ENCODE measurements around the gene PGAP1. TPM values are rescaled to one million over a fixed set of nuclear protein-coding genes. Genes with fewer than 3 reads are reported as not detected.

The PGAP1 gene
- total RNA-seq, 4 donors from 2014 or later: 19.4 to 76.3 (median 23.7) TPM

DNA sequence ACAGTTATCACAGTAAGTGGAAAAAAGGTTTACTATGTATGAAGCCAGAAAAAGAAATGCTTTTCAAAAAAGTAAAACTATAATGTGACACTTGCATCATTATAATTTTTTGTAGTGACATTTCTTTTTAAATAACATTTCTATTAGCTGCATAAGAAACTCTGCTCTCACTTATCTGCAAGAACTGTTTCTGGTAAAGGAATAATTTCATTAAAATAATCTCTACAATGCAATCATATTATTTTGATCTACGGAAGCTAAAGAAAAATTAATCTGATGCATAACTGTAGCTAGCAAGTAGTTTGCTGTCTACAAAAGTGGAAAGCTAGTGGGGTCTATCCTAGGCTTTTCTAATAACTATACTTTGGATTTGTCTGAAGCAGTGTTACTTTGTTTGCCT is 50.1 kb downstream of the PGAP1 start:
- TF ChIP-seq POLR2A (IDR thresholded peaks at IDR 0.05): no peak
- TF ChIP-seq, protein P1, sequence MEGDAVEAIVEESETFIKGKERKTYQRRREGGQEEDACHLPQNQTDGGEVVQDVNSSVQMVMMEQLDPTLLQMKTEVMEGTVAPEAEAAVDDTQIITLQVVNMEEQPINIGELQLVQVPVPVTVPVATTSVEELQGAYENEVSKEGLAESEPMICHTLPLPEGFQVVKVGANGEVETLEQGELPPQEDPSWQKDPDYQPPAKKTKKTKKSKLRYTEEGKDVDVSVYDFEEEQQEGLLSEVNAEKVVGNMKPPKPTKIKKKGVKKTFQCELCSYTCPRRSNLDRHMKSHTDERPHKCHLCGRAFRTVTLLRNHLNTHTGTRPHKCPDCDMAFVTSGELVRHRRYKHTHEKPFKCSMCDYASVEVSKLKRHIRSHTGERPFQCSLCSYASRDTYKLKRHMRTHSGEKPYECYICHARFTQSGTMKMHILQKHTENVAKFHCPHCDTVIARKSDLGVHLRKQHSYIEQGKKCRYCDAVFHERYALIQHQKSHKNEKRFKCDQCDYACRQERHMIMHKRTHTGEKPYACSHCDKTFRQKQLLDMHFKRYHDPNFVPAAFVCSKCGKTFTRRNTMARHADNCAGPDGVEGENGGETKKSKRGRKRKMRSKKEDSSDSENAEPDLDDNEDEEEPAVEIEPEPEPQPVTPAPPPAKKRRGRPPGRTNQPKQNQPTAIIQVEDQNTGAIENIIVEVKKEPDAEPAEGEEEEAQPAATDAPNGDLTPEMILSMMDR (IDR thresholded peaks at IDR 0.05): no peak
- Histone ChIP-seq H3K4me1 (no peaks in the 10 kb centered on the region), H3K27ac (no peak overlapping the region), H3K4me3 (no peak overlapping the region), H3K27me3 (no peaks in the 10 kb centered on the region), H3K9me3 (no peaks in the 10 kb centered on the region), H3K36me3 (no peaks in the 10 kb centered on the region)
- DNase-seq: no peak
- intact Hi-C loops (cut with DNase I; ENCODE audit: low total_unique reads): no loop called here

DNA sequence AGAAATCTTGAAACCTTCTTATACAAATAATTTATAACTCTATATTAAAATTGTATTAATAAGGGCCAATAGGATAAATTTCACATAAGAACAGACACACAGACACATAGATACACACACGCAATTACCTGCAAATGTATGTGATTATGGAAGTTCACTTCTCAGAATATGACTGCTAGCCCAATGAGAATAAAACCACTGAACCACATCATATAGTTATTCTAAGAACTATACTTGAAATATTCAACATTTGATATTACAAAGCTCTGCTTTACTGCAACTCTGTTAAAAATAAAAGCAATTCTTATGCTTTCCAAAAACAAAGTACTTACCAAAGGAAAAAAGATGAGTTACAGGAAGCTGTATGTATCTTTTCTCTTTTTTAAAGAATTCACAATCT is 51.1 kb downstream of the PGAP1 start:
- Histone ChIP-seq H3K36me3 (no peaks in the 10 kb centered on the region), H3K4me1 (no peaks in the 10 kb centered on the region), H3K4me3 (no peak overlapping the region), H3K27me3 (no peaks in the 10 kb centered on the region), H3K27ac (no peak overlapping the region), H3K9me3 (no peaks in the 10 kb centered on the region)
- intact Hi-C loops (cut with DNase I; ENCODE audit: low total_unique reads): no loop called here
- no peak for TF ChIP-seq POLR2A (IDR thresholded peaks at IDR 0.05)
- TF ChIP-seq, protein P1 (IDR thresholded peaks at IDR 0.05): no peak
- DNase-seq: no peak

DNA sequence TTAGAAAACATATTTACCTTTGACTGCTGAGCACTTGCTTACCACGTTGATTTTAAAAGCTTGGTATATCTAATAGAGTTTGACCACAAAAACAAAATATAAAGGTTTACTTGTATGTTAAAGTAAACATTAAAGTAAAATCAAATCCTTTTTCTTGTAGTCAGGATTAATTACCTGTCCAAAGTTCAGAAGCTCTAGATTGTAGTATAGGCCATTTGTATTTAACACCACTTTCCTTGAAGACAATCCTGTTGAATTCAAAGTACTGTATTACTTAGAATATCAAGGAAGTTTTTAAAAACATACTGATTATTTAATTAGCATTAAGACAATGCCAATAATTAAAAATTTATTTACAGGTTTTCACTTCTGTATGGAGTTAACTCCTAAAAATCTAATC is 53.0 kb downstream of the PGAP1 start:
- intact Hi-C loops (cut with DNase I; ENCODE audit: low total_unique reads): no loop called here
- Histone ChIP-seq H3K4me3 (no peak overlapping the region), H3K27me3 (no peaks in the 10 kb centered on the region), H3K9me3 (no peaks in the 10 kb centered on the region), H3K36me3 (no peaks in the 10 kb centered on the region), H3K27ac (no peak overlapping the region), H3K4me1 (no peaks in the 10 kb centered on the region)
- TF ChIP-seq, protein P1 (IDR thresholded peaks at IDR 0.05): no peak
- TF ChIP-seq POLR2A (IDR thresholded peaks at IDR 0.05): no peak
- no peak for DNase-seq

DNA sequence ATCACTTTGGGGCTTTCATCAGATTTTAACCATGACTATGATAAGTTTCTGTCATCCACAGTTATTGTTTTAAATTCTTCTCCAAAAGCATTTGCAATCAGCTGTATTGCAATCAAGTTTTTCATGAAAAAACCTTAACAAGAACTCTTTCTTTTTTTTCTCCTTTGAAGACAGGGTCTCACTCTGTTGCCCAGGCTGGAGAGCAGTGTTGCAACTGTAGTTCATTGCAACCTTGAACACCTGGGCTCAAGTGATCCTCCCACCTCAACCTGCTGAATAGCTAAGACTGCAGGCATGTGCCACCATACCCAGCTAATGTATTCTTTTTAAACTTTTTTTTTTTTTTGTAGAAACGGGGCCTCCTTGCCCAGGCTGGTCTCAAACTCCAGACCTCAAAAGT is 71.9 kb downstream of the PGAP1 start:
- Histone ChIP-seq H3K36me3 (no peaks in the 10 kb centered on the region), H3K9me3 (no peaks in the 10 kb centered on the region), H3K4me3 (no peak overlapping the region), H3K27ac (no peak overlapping the region), H3K4me1 (no peaks in the 10 kb centered on the region), H3K27me3 (no peaks in the 10 kb centered on the region)
- intact Hi-C loops (cut with DNase I; ENCODE audit: low total_unique reads): no loop called here
- no peak for DNase-seq
- TF ChIP-seq, protein P1 (IDR thresholded peaks at IDR 0.05): no peak
- TF ChIP-seq POLR2A (IDR thresholded peaks at IDR 0.05): no peak

DNA sequence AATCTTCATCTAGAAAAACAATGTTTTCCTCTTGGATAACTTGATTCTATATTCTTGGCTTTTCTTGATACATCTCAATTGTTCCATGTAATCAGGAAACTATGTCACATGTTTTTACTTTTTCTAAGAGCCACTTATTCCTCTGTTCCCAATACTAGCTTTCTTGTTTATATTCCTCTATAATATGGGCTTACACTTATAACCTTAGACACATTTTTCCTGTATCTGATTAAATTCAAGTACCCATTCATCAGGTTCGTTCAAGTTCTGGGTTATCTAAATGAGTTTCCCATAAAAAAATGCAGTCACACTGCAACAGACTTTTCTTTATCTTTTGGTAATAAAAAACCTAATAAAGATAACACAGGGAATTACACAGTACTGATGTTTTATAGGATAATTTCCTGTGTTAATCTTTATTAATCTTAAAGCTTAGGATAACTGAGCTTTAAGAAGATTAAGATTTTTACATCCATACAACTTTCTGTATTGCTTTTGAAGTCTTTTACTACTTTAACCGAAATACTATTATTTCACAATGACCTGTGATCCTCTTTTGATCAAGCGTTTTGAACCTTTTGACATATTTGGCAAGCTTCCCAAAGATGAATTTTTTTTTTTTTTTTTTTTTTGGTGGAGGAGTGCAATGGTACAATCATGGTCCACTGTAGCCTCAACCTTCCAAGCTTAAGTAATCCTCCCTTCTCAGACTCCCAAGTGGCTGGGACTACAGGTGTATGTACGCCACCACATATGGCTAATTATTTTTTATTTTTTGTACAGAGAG is 73.0 kb downstream of the PGAP1 start:
- Histone ChIP-seq H3K4me3 (no peak overlapping the region), H3K4me1 (no peaks in the 10 kb centered on the region), H3K36me3 (no peaks in the 10 kb centered on the region), H3K27me3 (no peaks in the 10 kb centered on the region), H3K27ac (no peak overlapping the region), H3K9me3 (no peaks in the 10 kb centered on the region)
- no peak for DNase-seq
- intact Hi-C loops (cut with DNase I; ENCODE audit: low total_unique reads): no loop called here
- no peak for TF ChIP-seq POLR2A (IDR thresholded peaks at IDR 0.05)
- TF ChIP-seq, protein P1 (IDR thresholded peaks at IDR 0.05): no peak

All from uterus (tissue), 4 donors.